ENCODE measurements around the gene KSR1. TPM values are rescaled to one million over a fixed set of nuclear protein-coding genes. Genes with fewer than 3 reads are reported as not detected.

Gene KSR1
- total RNA-seq, 4 donors from 2014 or later = 26.0 to 37.5 (median 35.0) TPM

- H3K4me3 ChIP-seq (ENCODE audit: low read depth, poor library complexity, severe bottlenecking) = no peak overlapping the region
- WGBS, 2 donors = 85 to 90% methylated on average over 15 of the region's 15 CpGs
- intact Hi-C loops (cut with DNase I; ENCODE audit: low total_unique reads) = no loop called here
- DNase-seq (ENCODE audit: low spot score in 2 of 2) = no peak
- no peak for TF ChIP-seq CTCF (IDR thresholded peaks at IDR 0.05)
- no peak for TF ChIP-seq POLR2A (IDR thresholded peaks at IDR 0.05)
Measured at GRCh38 chr17:27512511-27513346, 56.5 kb downstream of the KSR1 start.

GRCh38 chr17:27513849-27514248, 57.6 kb downstream of the KSR1 start:
- H3K4me3 ChIP-seq (ENCODE audit: low read depth, poor library complexity, severe bottlenecking) = no peak overlapping the region
- intact Hi-C loops (cut with DNase I; ENCODE audit: low total_unique reads) = no loop called here
- WGBS, 2 donors = 68 to 86% methylated on average over 8 of the region's 8 CpGs
- TF ChIP-seq CTCF (IDR thresholded peaks at IDR 0.05) = no peak
- no peak for TF ChIP-seq POLR2A (IDR thresholded peaks at IDR 0.05)
- no peak for DNase-seq (ENCODE audit: low spot score in 2 of 2)

GRCh38 chr17:27514595-27515413, 58.6 kb downstream of the KSR1 start:
- 60 to 66% methylated on average over 7 of the region's 7 CpGs for WGBS, 2 donors
- intact Hi-C loops (cut with DNase I; ENCODE audit: low total_unique reads) = no loop called here
- no peak for DNase-seq (ENCODE audit: low spot score in 2 of 2)
- H3K4me3 ChIP-seq (ENCODE audit: low read depth, poor library complexity, severe bottlenecking) = no peak overlapping the region
- TF ChIP-seq POLR2A (IDR thresholded peaks at IDR 0.05) (no peak), CTCF (IDR thresholded peaks at IDR 0.05) (no peak)

GRCh38 chr17:27518048-27518447, 61.8 kb downstream of the KSR1 start:
- no peak overlapping the region for H3K4me3 ChIP-seq (ENCODE audit: low read depth, poor library complexity, severe bottlenecking)
- 74 to 81% methylated on average over 3 of the region's 3 CpGs for WGBS, 2 donors
- intact Hi-C loops (cut with DNase I; ENCODE audit: low total_unique reads) = no loop called here
- DNase-seq (ENCODE audit: low spot score in 2 of 2) = no peak
- TF ChIP-seq POLR2A (IDR thresholded peaks at IDR 0.05) (no peak), CTCF (IDR thresholded peaks at IDR 0.05) (no peak)

DNA sequence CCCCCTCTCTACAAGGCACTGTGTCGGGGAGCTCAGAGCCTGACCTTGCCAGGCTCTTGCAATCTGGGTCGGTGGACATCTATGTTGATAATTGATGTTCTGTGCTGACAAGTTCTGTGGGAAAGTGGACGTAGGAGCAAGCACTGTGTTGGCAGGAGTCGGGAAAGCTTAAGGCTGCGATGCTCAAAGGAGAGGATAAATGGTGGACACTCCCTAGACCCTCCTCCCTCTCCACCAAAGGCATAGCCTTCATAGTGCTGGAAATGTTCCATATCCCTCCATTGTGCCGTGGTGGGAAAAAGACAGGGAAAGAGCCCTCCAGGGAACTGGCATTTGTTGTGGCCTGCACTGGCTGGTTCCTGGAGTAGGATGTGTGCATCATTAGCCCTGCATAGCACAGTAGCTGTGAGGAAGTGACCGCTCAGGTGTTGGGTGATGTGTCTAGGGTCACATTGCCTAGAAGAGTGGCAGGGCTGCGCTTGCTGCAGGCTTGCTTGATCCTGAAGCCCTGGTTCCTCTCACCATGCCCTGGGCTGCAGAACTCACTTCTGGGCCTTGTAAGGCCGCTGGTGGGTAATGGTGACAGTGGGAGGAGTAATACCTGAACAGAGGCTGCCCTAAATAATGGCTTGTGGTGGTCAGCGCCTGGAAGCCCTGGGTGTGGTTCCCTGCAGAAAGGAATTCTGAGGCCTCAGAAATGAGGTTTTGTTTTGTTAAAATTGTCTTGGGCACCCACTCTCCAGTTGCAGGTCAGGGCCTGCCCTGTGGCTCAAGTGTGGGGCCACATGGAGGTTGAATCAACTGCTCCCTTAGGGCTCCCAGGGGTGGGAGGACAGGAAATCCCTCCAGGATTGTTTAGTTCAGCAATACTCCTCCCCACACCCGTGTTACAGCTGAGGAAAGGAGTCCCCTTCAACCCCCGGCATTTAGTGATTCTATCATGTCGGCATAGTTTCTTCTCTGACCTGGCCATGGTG, 62.6 kb downstream of the KSR1 start:
- no peak for DNase-seq (ENCODE audit: low spot score in 2 of 2)
- H3K4me3 ChIP-seq (ENCODE audit: low read depth, poor library complexity, severe bottlenecking) = no peak overlapping the region
- WGBS, 2 donors = 81 to 82% methylated on average over 13 of the region's 13 CpGs
- intact Hi-C loops (cut with DNase I; ENCODE audit: low total_unique reads) = no loop called here
- TF ChIP-seq CTCF (IDR thresholded peaks at IDR 0.05) (no peak), POLR2A (IDR thresholded peaks at IDR 0.05) (no peak)
